K562 (cell line): Measurements from ENCODE around the gene SMCO4.

ENCODE experiments used
- CTCF ChIP-seq, 3 experiments: IDR thresholded peaks in 2 of 3; conservative IDR thresholded peaks in 1 of 3; 2 replicates each; pipeline ENCODE4 v1.5.1; 2011 to 2012; ENCODE audit warnings: low read length in 3 of 3, mild to moderate bottlenecking in 3 of 3, control low read depth in 2 of 3, improper control_type of control experiment in 1 of 3, inconsistent platforms in 1 of 3, low read depth in 1 of 3, mixed read lengths in 1 of 3, moderate library complexity in 1 of 3; ENCODE audit not compliant: insufficient read depth in 2 of 3
- RB1 ChIP-seq: fragments of 450-650 bp; IDR thresholded peaks from 2 replicates; pipeline ENCODE4 v1.6.1; 2017; ENCODE audit warnings: low read depth, mild to moderate bottlenecking
- SRSF9 ChIP-seq: fragments of 200-400 bp; formaldehyde crosslinking; IDR thresholded peaks from 2 replicates; pipeline ENCODE4 v1.6.1; 2017; ENCODE audit warnings: low read depth, low read length, borderline replicate concordance
- ZNF384 ChIP-seq: IDR thresholded peaks from 2 replicates; pipeline ENCODE4 v1.6.1; 2012; ENCODE audit warnings: low read depth, low read length, improper control_type of control experiment
- ZNF512 ChIP-seq: IDR thresholded peaks from 2 replicates; pipeline ENCODE4 v1.6.1; 2016; ENCODE audit warnings: missing genetic modification characterization, missing compliant biosample characterization

- no peak for TF ChIP-seq SRSF9
- TF ChIP-seq ZNF512 (tag), result no peak
- TF ChIP-seq RB1, result no peak
- no peak for TF ChIP-seq ZNF384
- TF ChIP-seq CTCF (IDR thresholded peaks at IDR 0.05 in 2 of 3, conservative IDR thresholded peaks at IDR 0.05 in 1 of 3; ENCODE audit: insufficient read depth in 2 of 3, low read depth in 1 of 3, low read length in 3 of 3), result no peak
Measured at GRCh38 chr11:93491973-93492372, 51.2 kb downstream of the SMCO4 start.
